SJSA1 (cell line): ENCODE data around the gene YWHAQ. TPM values are rescaled to one million over a fixed set of nuclear protein-coding genes. Genes with fewer than 3 reads are reported as not detected.
"Not testable (repeated sequence)": the region's sequence is repeated elsewhere in the genome, so short reads cannot be mapped to it uniquely, and the experiment has no call there.

Experiments
- DNase-seq, 2 experiments: peaks; one replicate each; pipeline ENCODE4 v3.0.0-alpha.2; 2015 to 2020; ENCODE audit warnings: low spot score in 2 of 2, low read depth in 1 of 2
- H3K27ac ChIP-seq: fragments of 250-450 bp; sonication (Bioruptor Pico); 2 replicates; pipeline ENCODE4 v1.5.1; 2020; ENCODE audit warnings: mild to moderate bottlenecking, moderate library complexity
- H3K27me3 ChIP-seq: fragments of 250-450 bp; sonication (Bioruptor Pico); replicated peaks from 2 replicates; pipeline ENCODE4 v1.5.1; 2020; ENCODE audit warnings: mild to moderate bottlenecking, moderate library complexity
- H3K36me3 ChIP-seq: fragments of 250-450 bp; sonication (Bioruptor Pico); 2 replicates; pipeline ENCODE4 v1.5.1; 2020; ENCODE audit warnings: mild to moderate bottlenecking
- H3K4me1 ChIP-seq: fragments of 250-450 bp; sonication (Bioruptor Pico); replicated peaks from 2 replicates; pipeline ENCODE4 v1.6.1; 2021; ENCODE audit warnings: mild to moderate bottlenecking
- H3K4me3 ChIP-seq: fragments of 250-450 bp; sonication (Bioruptor Pico); 2 replicates; pipeline ENCODE4 v1.5.1; 2020; ENCODE audit warnings: mild to moderate bottlenecking
- H3K9me3 ChIP-seq: fragments of 250-450 bp; sonication (Bioruptor Pico); replicated peaks from 2 replicates; pipeline ENCODE4 v1.5.1; 2020; ENCODE audit warnings: mild to moderate bottlenecking
- total RNA-seq: library from RNA; depleted of rRNA; stranded (reverse); fragments of >200 nt; shearing (Covaris generic); gene quantifications from 2 replicates; pipeline ENCODE4 v1.2.3, GENCODE V29; 2014

Gene YWHAQ
- total RNA-seq, 1 experiment from 2014 or later: 491 TPM

DNA sequence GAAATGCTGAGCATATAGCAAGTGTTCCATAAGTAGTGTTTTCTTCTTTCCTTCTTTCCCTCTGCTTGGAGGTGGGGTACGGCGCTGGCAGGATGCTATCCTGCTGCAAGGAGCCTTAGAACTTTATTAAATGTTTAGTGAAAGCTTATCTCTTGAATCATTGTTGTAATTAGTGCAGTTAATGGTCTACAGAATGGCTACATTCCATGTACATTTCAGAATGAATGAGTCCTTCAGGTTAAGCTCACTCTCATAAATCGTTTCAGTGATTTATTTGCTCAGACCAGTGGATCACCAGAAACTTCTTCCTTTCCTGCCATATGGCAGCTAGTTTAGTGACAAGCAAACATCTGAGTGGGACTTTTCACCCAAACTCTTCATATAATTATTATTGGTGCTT, 3.3 kb upstream of the YWHAQ start:
- Histone ChIP-seq H3K4me1 (peaks cover 44% of the 10 kb centered on the region), H3K27ac (no peak overlapping the region), H3K36me3 (peaks cover 13% of the 10 kb centered on the region), H3K4me3 (no peak overlapping the region), H3K27me3 (no peaks in the 10 kb centered on the region), H3K9me3 (no peaks in the 10 kb centered on the region)
- no peak for DNase-seq

- H3K9me3 ChIP-seq: no peaks in the 10 kb centered on the region
- H3K36me3 ChIP-seq: peaks cover 32% of the 10 kb centered on the region
- DNase-seq: no peak
- H3K4me1 ChIP-seq: peaks cover 39% of the 10 kb centered on the region
- H3K4me3 ChIP-seq: no peak overlapping the region
- H3K27ac ChIP-seq: no peak overlapping the region
- H3K27me3 ChIP-seq: no peaks in the 10 kb centered on the region
These were observed 1.3 kb upstream of the YWHAQ start for GRCh38 chr2:9631878-9632700.

GRCh38 chr2:9631553-9631819, 689 bp upstream of the YWHAQ start:
- peaks cover 38% of the 10 kb centered on the region for H3K4me1 ChIP-seq
- no peaks in the 10 kb centered on the region for H3K9me3 ChIP-seq
- peak overlapping the region; percentile 74 for H3K4me3 ChIP-seq
- H3K27ac ChIP-seq: peak overlapping the region; percentile 30
- no peaks in the 10 kb centered on the region for H3K27me3 ChIP-seq
- H3K36me3 ChIP-seq: peaks cover 38% of the 10 kb centered on the region
- no peak for DNase-seq

- peaks cover 50% of the 10 kb centered on the region for H3K36me3 ChIP-seq
- peak overlapping the region; percentile 93 for H3K27ac ChIP-seq
- peak; percentile 71 to 82 for DNase-seq
- H3K9me3 ChIP-seq: no peaks in the 10 kb centered on the region
- peaks cover 38% of the 10 kb centered on the region for H3K4me1 ChIP-seq
- H3K4me3 ChIP-seq: peak overlapping the region; percentile 74
- no peaks in the 10 kb centered on the region for H3K27me3 ChIP-seq
These were observed 571 bp downstream of the YWHAQ start for GRCh38 chr2:9630117-9630735.

DNA sequence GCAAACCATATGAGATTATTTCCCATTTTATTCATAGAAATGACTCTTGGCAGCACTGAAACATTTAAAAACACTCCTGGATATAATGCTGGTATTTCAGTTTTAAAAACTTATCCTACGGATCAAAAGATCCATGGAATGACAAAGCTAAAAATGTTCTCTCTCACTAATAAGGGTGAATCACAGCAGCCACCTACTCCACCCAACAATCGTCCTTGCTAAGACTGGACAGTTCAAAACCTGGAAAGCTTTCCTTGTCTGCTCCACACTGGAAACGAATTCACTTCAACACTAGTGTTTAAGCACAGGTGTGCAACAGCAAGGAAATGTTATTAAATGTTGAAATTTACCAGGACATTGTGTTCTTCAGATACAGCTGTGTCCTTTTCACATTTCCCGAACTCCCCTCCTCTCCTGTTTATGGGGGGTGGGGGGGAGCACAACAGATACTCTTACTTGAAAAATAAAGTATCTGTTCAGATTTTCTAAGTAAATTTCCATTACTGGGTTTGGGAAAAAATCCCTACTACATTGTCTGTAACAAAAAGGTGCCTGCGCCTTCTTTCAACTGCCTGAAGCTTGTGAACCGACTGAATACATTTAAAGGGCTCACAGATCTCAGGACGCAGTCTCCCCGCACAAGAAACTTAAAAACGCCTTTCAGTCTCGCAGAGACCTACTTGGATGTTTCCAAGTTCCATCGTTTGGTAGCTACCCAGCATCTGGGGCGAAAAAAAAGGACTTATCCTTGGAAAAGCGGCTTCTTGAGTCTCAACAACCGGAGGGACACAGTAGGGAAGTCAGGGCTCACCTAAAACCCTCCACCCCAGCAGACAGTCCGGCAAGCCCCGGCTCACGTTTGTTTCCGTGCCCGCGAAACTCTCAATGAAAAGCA, 1.3 kb downstream of the YWHAQ start:
- H3K9me3 ChIP-seq: no peaks in the 10 kb centered on the region

GRCh38 chr2:9627310-9627709, 3.5 kb downstream of the YWHAQ start:
- DNase-seq: no peak
- Histone ChIP-seq H3K27ac (no peak overlapping the region), H3K4me3 (no peak overlapping the region), H3K27me3 (no peaks in the 10 kb centered on the region), H3K36me3 (peaks cover 75% of the 10 kb centered on the region), H3K4me1 (peaks cover 33% of the 10 kb centered on the region), H3K9me3 (no peaks in the 10 kb centered on the region)

More for the DNA sequence above, 1.3 kb downstream of the YWHAQ start:
- H3K36me3 ChIP-seq: peaks cover 55% of the 10 kb centered on the region
- no peaks in the 10 kb centered on the region for H3K27me3 ChIP-seq
- H3K27ac ChIP-seq: peak overlapping the region; percentile 93
- peak overlapping the region; percentile 74 for H3K4me3 ChIP-seq
- peaks cover 38% of the 10 kb centered on the region for H3K4me1 ChIP-seq
- DNase-seq: peak in 1 of 2 experiments; percentile 44

DNA sequence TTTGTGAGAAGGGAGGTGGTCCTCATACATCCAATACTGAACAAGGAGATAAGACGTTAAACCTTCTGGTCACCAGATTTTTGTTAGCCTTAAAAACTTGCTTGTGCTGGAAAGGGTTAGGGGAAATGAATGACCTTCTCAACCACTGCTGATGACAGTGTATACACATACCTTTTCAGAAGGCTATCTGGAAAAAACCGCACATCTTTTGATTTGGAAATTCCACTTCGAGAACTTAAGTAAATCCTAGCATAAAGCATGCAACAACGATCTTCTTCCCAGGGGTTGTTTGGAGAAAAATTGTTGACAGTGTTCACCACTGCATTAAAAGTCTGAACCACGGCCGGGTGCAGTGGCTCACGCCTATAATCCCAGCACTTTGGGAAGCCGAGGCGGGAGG, 7.6 kb downstream of the YWHAQ start:
- no peak overlapping the region for H3K27ac ChIP-seq
- no peak for DNase-seq
- H3K27me3 ChIP-seq: no peaks in the 10 kb centered on the region
- peaks cover 74% of the 10 kb centered on the region for H3K36me3 ChIP-seq
- no peaks in the 10 kb centered on the region for H3K9me3 ChIP-seq
- H3K4me1 ChIP-seq: peaks cover 16% of the 10 kb centered on the region
- H3K4me3 ChIP-seq: no peak overlapping the region

GRCh38 chr2:9621655-9622054, 9.1 kb downstream of the YWHAQ start:
- H3K4me3 ChIP-seq, H3K27ac ChIP-seq, DNase-seq, H3K4me1 ChIP-seq, H3K27me3 ChIP-seq, H3K9me3 ChIP-seq: not testable (repeated sequence)
- peaks cover 67% of the 10 kb centered on the region for H3K36me3 ChIP-seq

- Histone ChIP-seq H3K4me3 (no peak overlapping the region), H3K9me3 (no peaks in the 10 kb centered on the region), H3K27me3 (no peaks in the 10 kb centered on the region), H3K36me3 (peaks cover 49% of the 10 kb centered on the region), H3K4me1 (peaks cover 13% of the 10 kb centered on the region), H3K27ac (no peak overlapping the region)
- DNase-seq: no peak
These were observed 12.4 kb downstream of the YWHAQ start for GRCh38 chr2:9618410-9618809.

GRCh38 chr2:9617749-9618148, 13.0 kb downstream of the YWHAQ start:
- Histone ChIP-seq H3K9me3 (no peaks in the 10 kb centered on the region), H3K27ac (no peak overlapping the region), H3K4me1 (peaks cover 20% of the 10 kb centered on the region), H3K27me3 (no peaks in the 10 kb centered on the region), H3K36me3 (peaks cover 44% of the 10 kb centered on the region), H3K4me3 (no peak overlapping the region)
- DNase-seq: no peak

GRCh38 chr2:9617296-9617695, 13.5 kb downstream of the YWHAQ start:
- peaks cover 24% of the 10 kb centered on the region for H3K4me1 ChIP-seq
- H3K36me3 ChIP-seq: peaks cover 44% of the 10 kb centered on the region
- no peaks in the 10 kb centered on the region for H3K27me3 ChIP-seq
- H3K27ac ChIP-seq: no peak overlapping the region
- DNase-seq: no peak
- no peaks in the 10 kb centered on the region for H3K9me3 ChIP-seq
- no peak overlapping the region for H3K4me3 ChIP-seq

DNA sequence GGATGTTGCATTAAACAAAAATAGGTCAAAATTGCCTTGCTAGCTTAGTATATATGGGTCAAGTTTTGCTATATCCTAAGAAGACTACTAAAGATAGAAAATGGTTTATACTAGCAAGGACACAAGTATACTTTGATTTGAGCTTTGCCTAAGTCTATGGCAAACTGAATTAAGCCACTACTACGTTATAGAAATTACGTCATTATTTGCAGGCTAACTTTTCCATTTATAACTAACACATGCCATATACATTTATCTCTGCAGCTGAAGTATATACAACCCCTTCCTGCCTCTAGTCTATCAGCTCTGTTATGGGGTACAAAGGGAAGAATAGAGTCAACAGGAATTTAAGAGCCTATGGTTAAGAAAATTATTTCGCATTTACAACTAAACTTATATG, 16.2 kb downstream of the YWHAQ start:
- H3K4me1 ChIP-seq: peaks cover 25% of the 10 kb centered on the region
- H3K9me3 ChIP-seq: no peaks in the 10 kb centered on the region
- no peak overlapping the region for H3K4me3 ChIP-seq
- H3K36me3 ChIP-seq: peaks cover 40% of the 10 kb centered on the region
- no peak for DNase-seq
- H3K27me3 ChIP-seq: no peaks in the 10 kb centered on the region
- no peak overlapping the region for H3K27ac ChIP-seq

- peak in 1 of 2 experiments; percentile 82 for DNase-seq
- Histone ChIP-seq H3K27me3 (no peaks in the 10 kb centered on the region), H3K4me3 (no peak overlapping the region), H3K27ac (no peak overlapping the region), H3K4me1 (peaks cover 31% of the 10 kb centered on the region), H3K9me3 (no peaks in the 10 kb centered on the region), H3K36me3 (peaks cover 39% of the 10 kb centered on the region)
These were observed 17.5 kb downstream of the YWHAQ start for GRCh38 chr2:9613291-9613690.

DNA sequence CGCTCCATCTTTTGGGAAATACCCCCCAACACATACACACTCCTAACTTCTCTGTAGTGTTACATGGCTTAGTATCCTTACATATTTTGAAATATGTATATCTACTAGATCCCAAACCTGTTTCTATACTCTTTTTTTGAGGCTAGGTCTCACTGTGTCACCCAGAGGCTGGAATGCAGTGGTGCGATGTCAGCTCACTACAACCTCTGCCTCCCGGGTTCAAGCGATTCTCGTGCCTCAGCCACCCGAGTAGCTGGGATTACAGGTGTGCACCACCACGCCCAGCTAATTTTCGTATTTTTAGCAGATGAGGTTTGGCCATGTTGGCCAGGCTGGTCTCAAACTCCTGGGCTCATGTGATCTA, 19.3 kb downstream of the YWHAQ start:
- Histone ChIP-seq H3K36me3 (peaks cover 30% of the 10 kb centered on the region), H3K4me1 (peaks cover 40% of the 10 kb centered on the region)
- H3K27ac ChIP-seq, H3K9me3 ChIP-seq, DNase-seq, H3K4me3 ChIP-seq, H3K27me3 ChIP-seq: not testable (repeated sequence)
